ENCODE results near the gene KDM6A.

- TF ChIP-seq GATA3 (IDR thresholded peaks at IDR 0.05; ENCODE audit: low read depth, low read length): no peak
- TF ChIP-seq GATA2 (IDR thresholded peaks at IDR 0.05; ENCODE audit: low read depth, low read length): no peak
These were observed 28.8 kb upstream of the KDM6A start for GRCh38 chrX:44844204-44844603.

All from SH-SY5Y (cell line).